CD4-positive, alpha-beta T cell treated with Interleukin-17A for 4 hours (primary cell): ENCODE results near the gene ASCL3.
A peak's percentile ranks its signal among the peaks of the same experiment; 100 is the strongest.
"Not testable (repeated sequence)": the region's sequence is repeated elsewhere in the genome, so short reads cannot be mapped to it uniquely, and the experiment has no call there.

ENCODE experiments used
- DNase-seq: peaks from one replicate; pipeline ENCODE4 v3.0.0-alpha.2; 2020; ENCODE audit warnings: mixed read lengths

Gene ASCL3, protein sequence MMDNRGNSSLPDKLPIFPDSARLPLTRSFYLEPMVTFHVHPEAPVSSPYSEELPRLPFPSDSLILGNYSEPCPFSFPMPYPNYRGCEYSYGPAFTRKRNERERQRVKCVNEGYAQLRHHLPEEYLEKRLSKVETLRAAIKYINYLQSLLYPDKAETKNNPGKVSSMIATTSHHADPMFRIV

DNA sequence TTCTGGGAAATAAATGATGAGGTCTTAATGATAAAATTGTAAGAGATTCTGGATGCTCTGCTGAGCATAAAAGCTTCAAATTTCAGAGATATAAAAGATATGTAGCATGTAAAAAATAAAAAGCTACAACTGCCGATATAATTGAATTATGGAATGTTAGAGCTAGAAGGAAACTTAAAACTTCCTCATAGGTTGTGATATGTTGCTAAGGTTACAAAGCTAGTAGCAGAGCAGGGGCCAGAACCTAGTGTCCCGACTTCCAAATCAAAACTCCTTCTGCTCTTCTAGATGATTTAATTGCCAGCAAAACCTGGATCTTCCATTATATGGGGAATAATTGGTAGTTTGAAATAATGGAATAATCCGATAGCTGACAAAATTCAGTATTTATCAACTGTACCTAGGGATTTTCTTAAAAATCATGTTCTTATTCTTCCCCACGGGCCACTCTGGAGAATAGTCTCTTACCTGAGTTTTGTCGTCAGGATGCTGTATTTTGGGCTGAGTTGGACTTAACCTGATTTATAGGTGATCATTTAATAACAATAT is at the start of gene ASCL3:
Gene ASCL3, minus strand, starts transcription at position 499 of the 549 bp plus-strand sequence. CDS start 4,855 bp downstream, outside the sequence.
- no peak for DNase-seq

DNA sequence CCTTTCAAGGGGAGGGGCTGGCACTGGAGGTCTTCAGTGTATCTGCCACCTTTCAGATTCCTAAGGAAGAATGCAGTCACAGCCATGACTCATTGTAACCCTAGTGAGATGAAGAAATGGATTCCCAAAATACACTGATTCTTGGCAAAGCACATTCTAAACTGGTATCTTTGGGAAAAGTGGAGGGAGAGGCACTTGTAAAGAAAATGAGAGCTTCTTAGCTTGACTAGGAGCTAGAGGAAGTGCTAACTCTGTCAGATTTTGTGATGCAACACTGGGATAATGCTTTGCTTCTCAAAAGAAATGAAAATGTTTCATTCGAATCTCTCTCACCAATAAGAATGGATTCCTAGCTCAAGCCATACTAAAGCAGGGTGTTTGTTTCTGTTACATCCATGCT is 46.6 kb upstream of the ASCL3 start:
- no peak for DNase-seq

DNA sequence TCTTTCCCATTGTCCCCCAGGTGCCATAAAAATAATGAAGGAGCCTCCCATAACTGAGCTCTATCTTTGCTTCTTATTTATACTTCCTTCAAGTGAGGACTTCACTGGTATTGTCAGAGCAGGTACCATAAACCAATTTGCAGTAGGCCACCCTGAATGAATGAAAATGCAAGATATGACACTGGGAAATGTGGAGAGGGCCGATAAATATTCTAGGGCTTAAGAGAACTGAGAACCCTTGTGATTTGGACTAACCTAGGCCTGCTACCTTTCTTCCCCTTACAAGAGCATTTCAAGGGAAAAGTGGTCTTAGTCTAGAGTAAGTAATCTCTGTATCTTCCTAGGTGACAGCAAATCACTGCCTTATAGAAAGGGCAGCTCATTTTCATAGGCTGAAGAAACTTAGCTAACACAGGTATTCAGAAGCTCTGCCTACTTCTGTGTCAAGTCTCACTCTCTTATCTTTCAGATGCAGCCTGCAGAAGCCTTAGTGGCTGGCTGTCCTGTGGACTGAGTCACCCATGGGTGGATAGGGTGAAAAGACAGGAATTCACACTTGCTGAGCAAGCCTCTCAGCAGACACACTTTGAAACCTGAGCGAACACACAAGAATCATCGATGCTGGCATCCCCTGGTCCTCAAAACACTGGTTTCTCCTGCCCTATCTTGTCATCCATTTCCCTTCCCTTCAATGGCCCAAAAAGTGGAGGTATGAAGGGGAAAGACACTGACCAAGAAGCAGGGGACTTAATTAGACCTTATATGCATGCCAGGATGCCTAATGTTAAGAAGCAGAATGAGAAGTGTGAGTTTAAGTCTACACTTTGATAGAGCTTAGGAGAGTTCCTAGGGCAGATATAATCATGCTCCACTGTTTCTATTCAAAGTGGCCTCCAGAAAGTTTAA is 45.8 kb upstream of the ASCL3 start:
- no peak for DNase-seq

GRCh38 chr11:8987446-8987845 is 44.6 kb upstream of the ASCL3 start:
- no peak for DNase-seq

GRCh38 chr11:8986772-8987171 is 44.0 kb upstream of the ASCL3 start:
- DNase-seq: not testable (repeated sequence)

DNA sequence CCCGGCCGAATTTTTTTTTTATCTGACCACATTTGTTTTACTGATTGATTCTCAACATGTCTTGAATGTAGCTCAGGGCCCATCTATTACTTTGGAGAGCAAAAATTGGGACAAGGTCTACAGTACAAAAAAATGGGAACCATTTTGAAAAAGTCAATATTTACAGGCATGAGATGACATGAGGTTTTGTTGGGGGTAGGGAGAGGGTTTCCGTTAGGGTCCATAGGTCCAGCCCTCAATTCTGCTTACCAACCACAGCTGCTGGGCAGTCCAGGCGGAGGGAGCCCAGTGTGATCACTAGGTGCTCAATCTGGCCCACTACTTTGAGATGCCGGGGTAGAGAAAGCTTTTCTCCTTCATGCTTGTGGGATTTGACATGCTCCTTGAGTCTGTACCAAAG is 42.6 kb upstream of the ASCL3 start:
- no peak for DNase-seq

GRCh38 chr11:8983552-8983951 is 40.7 kb upstream of the ASCL3 start:
- no peak for DNase-seq

- no peak for DNase-seq
Observed at GRCh38 chr11:8980485-8980884, 37.7 kb upstream of the ASCL3 start.

DNA sequence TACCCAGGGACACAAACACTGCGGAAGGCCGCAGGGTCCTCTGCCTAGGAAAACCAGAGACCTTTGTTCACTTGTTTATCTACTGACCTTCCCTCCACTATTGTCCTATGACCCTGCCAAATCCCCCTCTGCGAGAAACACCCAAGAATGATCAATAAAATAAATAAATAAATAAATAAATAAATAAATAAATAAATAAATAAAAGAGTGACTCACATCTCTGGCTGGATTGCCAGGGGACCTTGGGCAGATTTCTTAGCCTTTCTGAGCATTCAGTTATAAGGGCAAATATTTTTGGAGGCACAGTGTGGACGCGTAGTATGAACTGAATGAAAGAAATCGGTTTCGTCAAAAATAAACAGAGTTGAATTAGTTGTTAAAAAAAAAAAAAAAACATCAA is 36.5 kb upstream of the ASCL3 start:
- not testable (repeated sequence) for DNase-seq

DNA sequence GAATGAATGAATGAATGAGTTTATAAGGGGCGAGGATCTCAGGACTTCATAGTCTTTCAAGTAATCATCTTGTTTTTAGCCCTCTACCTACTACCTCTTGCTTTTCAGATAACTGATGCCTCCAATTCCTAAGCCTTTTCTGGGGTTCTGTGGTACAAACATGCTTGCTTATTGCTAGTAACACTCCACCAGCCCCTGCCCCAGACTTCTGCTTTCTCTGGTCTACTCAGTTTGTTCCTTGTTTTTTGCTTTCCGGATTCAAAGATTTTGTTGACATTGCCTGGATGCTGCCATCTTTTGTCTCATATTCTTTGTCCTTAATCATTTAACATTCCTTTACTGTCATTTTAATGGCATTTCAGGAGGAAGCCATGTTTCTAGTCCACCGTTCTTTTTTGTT is 30.3 kb upstream of the ASCL3 start:
- DNase-seq: no peak

DNA sequence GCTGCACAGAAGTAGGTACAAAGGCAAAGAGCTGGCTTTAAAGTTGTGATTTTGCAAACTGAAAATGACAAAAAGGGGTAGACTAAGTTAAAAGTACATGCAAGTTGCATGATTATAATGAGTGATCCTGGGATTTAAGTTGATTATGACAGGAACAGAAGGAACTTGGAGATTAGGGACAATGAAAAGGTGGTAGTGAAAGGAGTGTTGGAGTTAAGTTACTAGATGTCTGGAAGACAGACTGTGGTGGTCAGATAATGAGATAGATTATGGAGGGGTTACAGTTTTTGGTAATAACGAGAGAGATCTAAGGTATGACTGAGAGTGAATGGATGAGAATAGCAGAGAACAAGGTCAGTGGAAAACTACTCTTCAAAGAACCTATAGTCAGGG is 29.1 kb upstream of the ASCL3 start:
- DNase-seq: no peak

DNA sequence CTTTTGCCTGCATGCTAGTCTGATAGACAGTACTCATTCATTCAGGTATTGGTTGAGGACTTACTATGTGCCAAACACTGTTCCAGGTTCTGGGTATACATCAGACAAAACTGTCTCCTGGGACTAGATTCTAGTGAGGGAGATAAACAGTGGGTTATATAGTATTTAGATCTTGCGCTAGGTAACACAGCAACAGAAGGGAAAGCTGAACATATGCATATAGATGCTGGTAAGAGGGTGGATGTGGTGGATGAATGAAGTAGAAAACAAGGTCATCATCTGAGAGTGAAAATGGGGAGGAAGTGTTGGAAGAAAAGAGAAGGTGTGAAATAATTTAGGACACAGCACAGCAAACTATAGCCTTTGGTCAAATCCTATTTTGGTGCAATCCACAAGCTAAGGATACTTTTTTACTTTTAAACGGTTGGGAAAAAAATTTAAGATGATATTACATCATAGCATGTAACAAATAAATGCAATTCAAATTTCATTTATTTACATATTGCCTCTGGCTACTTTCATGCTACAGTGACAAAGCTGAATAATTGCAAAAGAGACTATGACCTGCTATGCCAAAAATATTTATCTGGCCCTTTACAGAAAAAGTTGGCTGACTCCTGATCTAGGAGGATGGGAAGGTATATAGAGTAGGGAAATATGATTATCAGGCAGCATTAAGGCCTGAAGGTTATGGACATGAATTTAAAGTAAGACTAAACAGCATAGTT is 28.5 kb upstream of the ASCL3 start:
- DNase-seq: no peak

GRCh38 chr11:8967184-8967583 is 24.4 kb upstream of the ASCL3 start:
- no peak for DNase-seq

- peak; percentile 82 for DNase-seq
Observed at GRCh38 chr11:8964324-8965320, 21.8 kb upstream of the ASCL3 start, which contains the start of gene TMEM9B. TSS of gene TMEM9B (minus strand) at chr11:8964442. CDS start at chr11:8964313, 129 bp downstream.

DNA sequence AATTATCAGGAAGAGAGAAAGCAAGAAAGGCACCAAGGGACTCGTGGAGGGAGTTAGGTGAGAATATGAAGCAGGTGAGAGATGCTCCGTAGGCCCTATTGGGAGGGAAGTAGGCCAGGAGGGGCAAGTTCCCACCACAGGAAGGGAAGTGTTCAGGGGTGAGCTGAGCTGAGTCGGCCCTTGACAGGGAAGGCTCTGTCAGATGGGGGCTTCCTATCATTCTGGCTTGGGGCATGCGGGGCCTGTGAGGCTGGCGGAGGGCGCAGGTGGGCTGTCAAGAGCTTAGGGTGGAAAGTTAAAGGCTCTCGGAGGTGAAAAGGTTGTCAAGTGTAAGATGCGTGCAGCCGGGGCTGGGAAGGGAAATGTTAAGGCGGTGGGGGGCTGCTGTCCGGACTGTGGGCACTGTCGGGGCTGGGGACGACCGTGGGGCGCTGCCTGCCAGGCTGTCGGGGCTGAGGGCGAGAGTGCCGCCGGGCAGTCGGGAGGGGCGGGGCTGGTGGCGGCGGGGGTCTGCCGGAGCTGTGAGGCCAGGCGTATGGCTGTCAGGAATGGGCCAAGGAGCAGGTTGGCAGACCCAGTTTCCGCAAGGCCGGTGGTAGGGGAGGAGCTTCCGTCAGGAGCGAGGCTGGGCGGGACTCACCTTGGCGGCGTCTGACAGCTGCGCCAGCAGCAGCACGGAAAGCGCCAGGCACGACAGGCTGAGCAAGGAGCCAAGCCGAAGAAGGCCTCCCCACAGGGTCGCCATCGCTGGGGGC is 20.9 kb upstream of the ASCL3 start:
- DNase-seq: peak; percentile 85

DNA sequence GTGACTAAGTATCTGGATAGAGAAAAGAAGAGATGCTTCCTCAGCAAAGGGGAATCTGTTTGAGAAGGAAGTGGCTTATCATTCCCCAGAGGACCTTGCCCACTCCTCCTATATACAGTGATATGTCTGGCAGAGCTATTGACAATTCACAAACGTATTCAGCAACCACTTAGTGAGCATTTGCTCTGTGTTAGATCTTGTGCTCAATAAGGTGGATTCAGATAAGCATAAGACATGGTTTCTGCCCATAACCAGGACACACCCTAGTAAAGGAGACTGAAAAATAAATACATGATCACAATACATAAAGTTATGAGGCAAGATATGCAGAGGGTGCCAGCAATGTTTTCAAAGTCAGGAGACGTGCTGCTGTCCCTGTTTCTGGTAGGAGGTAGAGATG is 20.0 kb upstream of the ASCL3 start:
- DNase-seq: no peak

- DNase-seq: no peak
Observed at GRCh38 chr11:8961401-8961800, 18.6 kb upstream of the ASCL3 start.

- peak; percentile 39 for DNase-seq
Observed at GRCh38 chr11:8959546-8960166, 16.8 kb upstream of the ASCL3 start.

DNA sequence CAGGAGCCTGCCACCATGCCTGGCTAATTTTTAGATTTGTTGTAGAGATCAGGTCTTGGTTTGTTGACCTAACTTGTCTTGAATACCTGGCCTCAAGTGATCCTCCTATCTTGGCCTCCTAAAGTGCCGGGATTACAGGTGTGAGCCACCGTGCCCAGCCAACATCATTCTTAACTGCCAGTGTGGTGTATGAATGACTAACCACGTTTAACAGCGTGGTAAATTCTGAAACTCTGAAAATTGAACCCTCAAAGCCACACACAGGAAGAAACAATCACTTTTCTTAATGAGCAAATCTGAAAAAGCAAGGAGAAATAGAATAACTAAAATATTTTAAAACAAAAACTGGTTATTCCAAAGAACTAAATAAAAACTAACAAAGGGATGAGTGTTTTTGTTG is 14.0 kb upstream of the ASCL3 start:
- no peak for DNase-seq

DNA sequence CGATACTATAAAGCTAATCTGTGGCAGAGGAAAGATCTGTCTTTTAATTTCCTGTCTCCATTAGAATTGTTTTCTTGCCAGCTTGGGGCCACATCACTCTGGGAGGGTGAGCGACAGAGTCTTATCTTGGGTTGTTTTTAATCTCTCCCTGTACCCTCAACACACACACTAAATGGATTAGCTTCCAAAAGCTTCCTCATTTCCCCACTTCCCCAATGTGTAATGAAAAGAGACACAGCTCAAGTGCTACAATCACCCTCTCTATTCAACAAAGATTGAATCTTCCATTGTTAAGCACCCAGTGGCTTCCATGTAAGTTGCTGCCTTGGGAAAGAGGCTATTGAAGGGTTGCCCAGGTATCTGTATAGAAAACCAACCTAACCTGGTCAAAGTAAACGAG is 6.1 kb upstream of the ASCL3 start:
- DNase-seq: no peak
